ENCODE results near the gene HTR4. TPM values are rescaled to one million over a fixed set of nuclear protein-coding genes. Genes with fewer than 3 reads are reported as not detected.

The HTR4 gene
- total and polyA plus RNA-seq, 12 donors = 0.16 to 1.1 (median 0.40) TPM; not detected in 2

DNA sequence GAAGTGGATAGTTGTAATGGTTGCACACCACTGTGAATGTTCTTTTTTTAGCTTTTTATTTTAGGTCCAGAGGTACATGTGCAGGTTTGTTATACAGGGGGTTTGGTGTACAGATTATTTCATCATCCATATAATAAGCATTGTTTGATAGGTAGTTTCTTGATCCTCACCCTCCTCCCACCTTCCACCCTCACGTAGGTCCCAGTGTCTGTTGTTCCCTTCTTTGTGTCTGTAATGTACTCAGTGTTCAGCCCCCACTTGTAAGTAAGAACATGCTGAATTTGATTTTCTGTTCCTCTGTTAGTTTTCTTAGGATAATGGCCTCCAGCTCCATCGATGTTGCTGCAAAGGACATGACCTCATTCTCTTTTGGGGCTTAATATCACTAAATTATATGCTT, 99.7 kb downstream of the HTR4 start:
- Histone ChIP-seq H3K27ac (no peak overlapping the region), H3K27me3 (no peaks in the 10 kb centered on the region), H3K36me3 (no peaks in the 10 kb centered on the region), H3K4me3 (no peak overlapping the region), H3K9me3 (no peaks in the 10 kb centered on the region), H3K4me1 (no peaks in the 10 kb centered on the region)
- 78 to 83% methylated on average over 2 of the region's 2 CpGs for WGBS, 2 donors
- DNase-seq (no peak), ATAC-seq (no peak)
- intact Hi-C loops (cut with DNase I) = no loop called here
- TF ChIP-seq, protein P1, sequence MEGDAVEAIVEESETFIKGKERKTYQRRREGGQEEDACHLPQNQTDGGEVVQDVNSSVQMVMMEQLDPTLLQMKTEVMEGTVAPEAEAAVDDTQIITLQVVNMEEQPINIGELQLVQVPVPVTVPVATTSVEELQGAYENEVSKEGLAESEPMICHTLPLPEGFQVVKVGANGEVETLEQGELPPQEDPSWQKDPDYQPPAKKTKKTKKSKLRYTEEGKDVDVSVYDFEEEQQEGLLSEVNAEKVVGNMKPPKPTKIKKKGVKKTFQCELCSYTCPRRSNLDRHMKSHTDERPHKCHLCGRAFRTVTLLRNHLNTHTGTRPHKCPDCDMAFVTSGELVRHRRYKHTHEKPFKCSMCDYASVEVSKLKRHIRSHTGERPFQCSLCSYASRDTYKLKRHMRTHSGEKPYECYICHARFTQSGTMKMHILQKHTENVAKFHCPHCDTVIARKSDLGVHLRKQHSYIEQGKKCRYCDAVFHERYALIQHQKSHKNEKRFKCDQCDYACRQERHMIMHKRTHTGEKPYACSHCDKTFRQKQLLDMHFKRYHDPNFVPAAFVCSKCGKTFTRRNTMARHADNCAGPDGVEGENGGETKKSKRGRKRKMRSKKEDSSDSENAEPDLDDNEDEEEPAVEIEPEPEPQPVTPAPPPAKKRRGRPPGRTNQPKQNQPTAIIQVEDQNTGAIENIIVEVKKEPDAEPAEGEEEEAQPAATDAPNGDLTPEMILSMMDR (IDR thresholded peaks at IDR 0.05) = no peak

DNA sequence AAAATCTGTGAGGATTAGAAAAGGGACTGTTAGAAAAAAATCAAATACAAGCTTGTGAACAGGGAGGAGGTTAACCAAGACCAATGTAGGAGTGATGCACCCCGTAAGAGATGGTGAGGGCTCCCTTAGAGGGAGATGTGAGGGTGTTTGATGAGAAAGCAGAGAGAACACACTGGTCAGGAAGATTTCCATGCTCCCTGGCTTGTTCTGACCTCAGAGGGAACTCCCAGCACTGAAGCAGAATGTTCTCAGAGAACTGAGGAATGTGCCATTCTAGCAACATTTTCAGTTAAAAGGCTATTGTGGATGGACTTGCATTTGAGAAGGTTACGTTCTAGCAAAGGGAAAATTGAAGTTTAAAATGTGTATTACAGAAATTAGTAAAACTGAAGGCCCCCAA, 110.6 kb downstream of the HTR4 start:
- intact Hi-C loops (cut with DNase I) = no loop called here
- peaks cover 0 to 12% (median 4%) of the 10 kb centered on the region in 11 donors for H3K9me3 ChIP-seq
- H3K4me1 ChIP-seq = peaks cover 0 to 11% (median 0%) of the 10 kb centered on the region in 9 donors
- peak in 2 of 8 donors; percentile 27 to 61 for ATAC-seq
- H3K27ac ChIP-seq = no peak overlapping the region
- WGBS, 2 donors = 75 to 81% methylated on average over 2 of the region's 2 CpGs
- TF ChIP-seq, protein P1 (IDR thresholded peaks at IDR 0.05) = no peak
- no peak for DNase-seq
- no peaks in the 10 kb centered on the region for H3K27me3 ChIP-seq
- no peaks in the 10 kb centered on the region for H3K36me3 ChIP-seq
- H3K4me3 ChIP-seq = no peak overlapping the region

DNA sequence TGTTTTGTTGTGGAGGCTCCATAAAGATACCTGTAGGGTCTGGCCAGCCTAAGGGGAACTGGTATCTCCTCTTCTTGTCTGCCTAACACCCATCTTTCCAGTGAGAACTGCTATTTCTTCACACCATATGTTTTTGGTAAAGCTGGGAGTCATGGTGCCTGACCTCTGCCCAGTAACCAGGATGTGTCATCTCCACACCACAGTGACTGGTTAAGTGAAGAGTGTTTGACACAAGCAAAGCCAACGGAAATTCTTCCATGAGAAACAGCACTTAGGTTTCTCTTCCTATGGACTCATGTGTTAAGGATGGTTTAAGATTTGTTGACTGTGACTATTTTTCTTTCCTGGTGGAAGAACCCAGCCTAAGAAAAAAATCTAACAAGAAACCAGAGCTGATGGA, 111.5 kb downstream of the HTR4 start:
- Histone ChIP-seq H3K27me3 (no peaks in the 10 kb centered on the region), H3K27ac (no peak overlapping the region), H3K36me3 (no peaks in the 10 kb centered on the region), H3K9me3 (peaks cover 0 to 12% (median 4%) of the 10 kb centered on the region in 11 donors), H3K4me1 (peaks cover 0 to 11% (median 0%) of the 10 kb centered on the region in 9 donors), H3K4me3 (no peak overlapping the region)
- no peak for DNase-seq
- TF ChIP-seq, protein P1 (IDR thresholded peaks at IDR 0.05) = no peak
- WGBS, 2 donors = 88 to 94% methylated on average over 1 of the region's 1 CpG
- intact Hi-C loops (cut with DNase I) = no loop called here
- peak in 1 of 8 donors; percentile 15 for ATAC-seq

DNA sequence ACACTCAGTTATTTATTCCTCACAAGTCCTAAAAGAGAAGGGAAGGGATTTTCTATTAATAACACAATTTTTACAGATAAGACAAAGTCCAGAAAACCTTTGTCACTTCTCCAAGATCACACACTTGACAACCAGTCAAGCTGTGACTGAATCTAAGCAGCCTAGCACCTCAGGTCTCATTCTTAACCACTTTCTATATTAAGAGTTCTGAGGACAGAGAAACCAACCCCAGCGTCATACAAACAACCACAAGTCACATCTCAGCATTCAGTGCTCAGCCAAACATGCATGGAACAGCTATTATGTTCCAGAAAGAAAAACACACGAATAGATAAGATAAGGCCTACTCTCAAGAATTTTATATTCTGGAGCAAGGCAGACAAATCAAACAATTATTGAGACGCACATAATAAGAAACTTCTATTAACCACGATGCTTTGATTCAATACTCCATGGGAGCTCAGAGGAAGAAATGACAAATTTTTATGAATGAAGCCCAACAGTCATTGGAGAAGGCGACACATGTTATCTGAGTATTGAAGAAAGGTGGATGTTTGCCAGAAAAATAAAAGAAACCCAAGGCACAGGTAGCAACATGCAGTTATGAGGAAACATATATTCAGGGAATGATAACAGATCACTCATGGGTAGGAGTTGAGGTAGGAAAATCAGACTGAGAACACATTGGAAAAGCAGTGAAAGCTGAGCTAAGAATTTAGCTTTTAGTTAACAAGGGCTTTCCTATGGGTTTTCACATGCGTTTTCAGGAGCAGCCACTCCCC, 113.1 kb downstream of the HTR4 start:
- peaks cover 0 to 12% (median 4%) of the 10 kb centered on the region in 11 donors for H3K9me3 ChIP-seq
- TF ChIP-seq, protein P1 (IDR thresholded peaks at IDR 0.05) = no peak
- no peak overlapping the region for H3K4me3 ChIP-seq
- peak in 3 of 8 donors; percentile 64 to 76 (median 74) for ATAC-seq
- peak overlapping the region in 1 of 10 donors; percentile 8 for H3K27ac ChIP-seq
- peaks cover 0 to 11% (median 0%) of the 10 kb centered on the region in 9 donors for H3K4me1 ChIP-seq
- no peaks in the 10 kb centered on the region for H3K27me3 ChIP-seq
- DNase-seq = no peak
- intact Hi-C loops (cut with DNase I) = no loop called here
- WGBS, 2 donors = 60 to 61% methylated on average over 6 of the region's 6 CpGs
- H3K36me3 ChIP-seq = no peaks in the 10 kb centered on the region
